NK-92 treated with Interleukin-12 subunit alpha and Interleukin-12 subunit beta, amount 100 ng/mL, for 24 hours (cell line): ENCODE results near the gene TENM3.

ENCODE experiments used
- DNase-seq: peaks from one replicate; lab custom pipeline; 2025; lab: John Stamatoyannopoulos, UW

Gene TENM3

DNA sequence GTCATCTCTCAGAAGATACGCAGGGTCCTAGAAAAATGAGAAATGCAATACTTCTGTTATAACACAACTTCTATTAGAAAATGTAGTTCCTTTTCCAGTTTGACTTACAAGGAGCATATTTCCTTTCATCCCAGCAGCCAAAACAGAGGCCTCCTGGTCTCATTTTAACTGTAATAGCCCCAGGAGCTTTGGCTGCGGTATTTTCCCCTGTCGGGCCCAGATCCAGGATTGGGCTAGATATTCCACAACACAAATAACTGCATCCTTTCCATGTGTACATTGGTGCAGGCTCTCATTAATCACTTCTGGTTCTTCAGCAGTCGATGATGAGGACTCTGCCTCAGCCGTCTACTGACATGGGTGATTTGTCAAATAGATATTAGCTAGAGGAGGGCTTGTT lies 166.1 kb downstream of the TENM3 start:
- DNase-seq: no peak

DNA sequence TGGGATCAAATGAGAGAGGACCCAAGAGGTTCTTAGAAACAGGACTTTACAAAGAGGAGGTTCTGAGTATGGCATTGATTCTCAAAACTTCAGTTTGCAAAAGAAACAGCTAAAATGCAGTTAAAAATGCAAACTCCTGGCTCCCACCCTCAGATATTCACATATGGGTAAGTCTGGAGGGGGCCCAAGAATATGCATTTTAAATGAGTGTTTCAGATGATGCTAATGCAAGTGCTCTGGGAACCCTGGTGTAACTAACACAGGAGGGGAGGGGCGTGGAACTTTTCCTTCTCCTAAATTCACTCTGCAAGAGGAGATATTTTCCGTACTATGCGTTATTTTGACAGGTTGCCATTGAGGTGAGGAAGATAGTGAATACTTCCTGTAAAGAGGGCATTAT lies 168.2 kb downstream of the TENM3 start:
- DNase-seq: no peak

DNA sequence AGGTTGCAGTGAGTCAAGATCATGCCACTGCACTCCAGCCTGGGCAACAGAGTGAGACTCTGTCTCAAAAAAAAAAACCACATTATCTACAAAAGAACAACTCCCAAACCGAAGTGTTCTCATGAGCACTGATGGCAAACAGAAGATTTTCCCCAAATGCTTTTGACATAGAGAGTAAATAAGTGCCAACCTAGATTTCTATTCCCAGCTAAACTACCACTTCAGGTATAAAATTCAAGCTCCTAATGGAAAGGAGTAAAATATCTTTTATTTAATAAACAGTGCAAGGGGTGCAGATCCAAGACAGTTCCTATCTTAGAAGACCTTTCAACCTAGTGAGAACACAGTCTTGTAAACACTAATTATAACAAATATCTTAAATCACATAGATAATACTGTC lies 170.3 kb downstream of the TENM3 start:
- no peak for DNase-seq

DNA sequence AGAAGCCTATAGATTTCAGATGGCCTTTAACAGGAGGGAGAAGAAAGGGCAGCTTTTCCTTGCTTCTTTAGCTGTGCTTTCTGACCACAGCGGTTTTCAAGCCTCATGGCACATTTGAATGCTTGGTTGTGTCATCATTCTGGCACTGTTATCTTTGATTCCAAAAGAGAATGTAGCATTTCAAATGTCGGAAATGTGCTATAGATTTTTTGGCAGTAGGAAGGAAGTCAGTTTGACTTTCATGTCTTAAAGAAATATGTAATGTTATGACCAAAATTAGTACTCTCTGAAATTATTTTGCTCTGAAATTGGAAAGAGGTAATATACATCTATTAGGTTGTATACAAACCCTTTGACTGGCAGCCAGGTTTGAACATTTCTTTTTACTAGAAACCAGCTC lies 171.9 kb downstream of the TENM3 start:
- no peak for DNase-seq

DNA sequence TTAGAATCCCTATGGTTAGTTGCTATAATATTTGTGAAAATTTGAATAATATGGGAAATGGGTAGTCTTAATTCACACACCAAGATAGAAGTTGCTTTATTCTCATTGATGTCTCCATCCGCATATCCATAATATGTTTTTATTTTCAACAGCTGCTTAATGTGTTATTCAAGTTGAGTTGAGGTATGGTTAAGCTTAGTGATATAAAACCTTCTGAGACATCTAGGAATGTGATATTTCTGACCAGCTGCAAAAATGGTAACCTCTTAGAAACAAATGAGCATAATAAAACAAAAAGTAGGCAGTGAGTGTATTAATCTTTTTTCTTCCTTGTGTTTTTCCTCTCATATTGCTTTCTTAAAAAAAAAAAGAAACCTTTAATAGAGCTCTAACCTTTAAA lies 172.9 kb downstream of the TENM3 start:
- no peak for DNase-seq

DNA sequence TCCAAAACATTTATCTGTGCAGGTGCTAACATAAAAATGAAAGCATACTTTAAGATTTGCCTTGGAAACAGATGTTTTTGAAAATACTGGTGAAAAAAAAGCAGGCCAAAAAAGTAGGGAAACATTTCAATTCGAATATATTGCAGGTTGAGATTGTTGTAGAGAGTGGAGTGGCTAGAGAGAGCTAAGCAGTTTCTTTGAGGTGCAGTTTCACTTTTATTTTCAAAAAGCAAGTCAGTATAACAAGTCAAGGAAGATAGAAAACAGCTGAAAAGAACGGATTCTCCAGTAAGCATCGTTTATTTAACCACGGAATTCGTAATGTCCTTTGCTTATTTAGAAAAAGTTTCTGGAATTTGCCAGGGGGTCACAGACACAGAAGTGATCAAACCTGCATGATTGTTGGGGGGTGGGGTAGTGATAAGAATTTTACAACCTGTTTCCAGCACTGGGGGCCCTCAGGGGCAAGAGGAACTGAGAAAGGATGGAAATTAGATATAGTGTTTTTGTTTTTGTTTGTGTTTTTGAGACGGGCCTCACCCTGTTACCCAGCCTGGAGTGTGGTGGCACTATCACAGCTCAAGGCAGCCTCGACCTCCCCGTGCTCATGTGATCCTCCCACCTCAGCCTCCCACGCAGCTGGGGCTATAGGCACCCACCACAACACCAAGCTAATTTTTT lies 175.0 kb downstream of the TENM3 start:
- DNase-seq: no peak

DNA sequence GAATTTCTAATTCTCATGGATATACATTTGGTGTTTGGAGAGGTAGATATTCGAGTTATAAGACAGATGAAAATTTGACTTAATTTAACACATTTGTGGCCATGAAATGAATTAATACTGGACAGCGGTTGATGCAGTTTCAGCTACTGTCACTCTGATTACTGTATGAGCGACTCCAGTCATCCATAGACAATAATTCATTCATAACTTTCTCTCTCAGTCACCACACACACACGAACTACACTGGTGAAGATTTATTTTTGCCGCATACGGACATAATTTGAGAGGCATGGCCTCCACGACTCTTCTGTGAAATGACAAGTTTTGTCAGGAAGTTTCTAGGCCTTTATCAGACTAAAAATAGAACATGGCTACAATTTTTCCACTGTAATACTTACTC lies 177.0 kb downstream of the TENM3 start:
- DNase-seq: no peak

DNA sequence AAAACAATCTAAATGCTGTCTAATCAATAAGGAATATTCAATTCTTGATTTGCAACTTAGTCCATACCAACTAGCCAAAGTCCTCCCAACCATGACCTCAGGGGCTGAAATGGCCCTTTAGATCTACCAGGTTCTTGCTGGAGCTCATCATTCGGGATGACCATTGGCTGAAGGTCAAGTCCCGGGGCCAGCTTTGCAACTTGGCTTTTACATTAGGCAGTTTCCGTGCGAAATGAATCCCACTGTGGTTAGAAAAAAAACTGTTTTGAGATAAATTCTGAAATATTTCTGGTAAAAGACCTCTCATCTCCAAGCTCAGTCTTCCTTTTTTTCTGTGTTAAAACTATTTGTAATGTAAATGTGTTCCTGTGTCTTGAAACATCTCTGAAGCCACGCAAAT lies 178.6 kb downstream of the TENM3 start:
- no peak for DNase-seq

DNA sequence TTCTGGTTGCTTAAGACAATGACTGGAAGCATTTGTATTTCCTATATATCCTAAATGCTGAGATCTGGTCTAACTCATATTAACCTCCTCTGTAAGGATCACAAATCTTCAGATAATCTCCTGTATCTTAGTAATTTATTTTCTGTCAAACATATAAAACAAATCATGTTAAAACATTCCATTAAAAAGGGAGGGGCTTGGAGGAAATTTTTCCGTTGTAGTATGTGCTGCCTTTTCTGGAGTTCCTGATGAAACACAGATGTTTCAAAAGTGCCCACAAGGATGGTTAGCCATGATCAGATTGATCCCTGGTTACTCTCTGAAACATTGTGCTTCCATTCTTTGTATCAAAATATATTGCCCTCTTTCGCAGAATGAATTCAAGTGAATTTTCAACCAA lies 182.1 kb downstream of the TENM3 start:
- no peak for DNase-seq

DNA sequence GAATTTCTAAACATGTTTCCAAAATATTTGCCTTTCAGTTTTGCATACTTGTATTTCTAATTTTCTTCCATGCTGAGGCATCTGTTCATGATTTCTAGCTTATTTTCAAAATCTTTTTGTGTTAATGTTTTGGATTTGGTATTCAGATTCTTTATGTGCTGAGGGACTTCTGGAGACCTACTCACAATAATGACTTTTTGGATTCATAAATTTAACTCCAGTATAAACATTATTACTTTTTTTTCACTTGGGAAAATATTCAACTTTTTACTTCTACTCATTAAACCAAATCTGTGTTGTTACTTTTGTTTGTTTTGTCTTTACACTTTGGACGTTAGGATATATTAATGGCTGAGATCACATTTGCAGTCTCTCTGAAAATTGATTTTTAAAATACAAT lies 183.7 kb downstream of the TENM3 start:
- DNase-seq: no peak

DNA sequence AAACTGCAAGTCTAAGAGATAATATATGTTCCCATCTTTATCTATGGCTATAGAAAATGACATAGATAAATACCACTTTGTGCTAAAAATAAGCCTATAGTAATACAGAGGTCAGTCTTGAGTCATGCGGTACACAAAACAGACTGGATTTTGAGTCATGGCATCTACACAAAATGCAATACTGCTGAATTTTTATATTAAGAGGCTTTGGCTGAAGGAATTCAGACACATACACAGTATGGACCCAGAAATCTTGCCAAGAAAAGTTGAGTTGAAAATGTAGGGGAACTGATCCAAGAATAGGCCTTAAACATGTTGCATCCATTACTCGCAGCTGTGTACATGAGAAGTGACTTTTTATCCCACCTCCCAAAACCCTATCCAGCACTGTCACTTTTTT lies 184.4 kb downstream of the TENM3 start:
- no peak for DNase-seq

DNA sequence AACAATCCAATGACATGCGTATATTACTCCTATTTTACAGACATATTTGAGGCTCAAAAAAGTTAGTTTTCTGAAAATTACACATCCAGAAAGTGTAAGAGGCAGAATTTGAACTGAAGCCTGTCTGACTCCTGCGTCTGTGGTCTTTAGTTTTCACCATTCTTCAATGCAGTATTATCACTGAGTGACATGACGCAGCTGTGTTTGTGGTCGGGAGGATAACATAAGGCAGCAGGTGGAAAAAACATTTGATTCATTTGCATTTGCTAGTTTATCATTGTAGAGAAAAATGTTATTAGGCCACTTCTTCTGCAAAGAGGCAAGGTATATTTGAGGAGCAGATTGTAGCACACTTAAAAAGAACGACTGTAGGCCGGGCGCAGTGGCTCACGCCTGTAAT lies 186.7 kb downstream of the TENM3 start:
- no peak for DNase-seq

DNA sequence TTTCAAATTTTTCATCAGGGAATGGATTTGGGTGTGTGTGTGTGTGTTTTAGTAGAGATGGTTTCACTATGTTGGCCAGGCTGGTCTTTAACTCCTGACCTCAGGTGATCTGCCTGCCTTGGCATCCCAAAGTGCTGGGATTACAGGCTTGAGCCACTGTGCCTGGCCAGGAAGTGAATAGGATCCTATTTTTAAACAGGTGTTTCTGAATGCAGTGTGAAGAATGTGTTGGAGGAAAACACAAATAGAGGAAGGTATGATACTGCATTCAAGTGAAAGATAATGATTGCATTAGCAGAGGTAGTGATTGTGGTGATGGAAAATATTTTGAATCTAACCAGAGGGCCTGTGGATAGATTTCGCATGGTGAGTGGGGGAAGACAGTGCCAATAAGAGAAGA lies 189.6 kb downstream of the TENM3 start:
- no peak for DNase-seq

DNA sequence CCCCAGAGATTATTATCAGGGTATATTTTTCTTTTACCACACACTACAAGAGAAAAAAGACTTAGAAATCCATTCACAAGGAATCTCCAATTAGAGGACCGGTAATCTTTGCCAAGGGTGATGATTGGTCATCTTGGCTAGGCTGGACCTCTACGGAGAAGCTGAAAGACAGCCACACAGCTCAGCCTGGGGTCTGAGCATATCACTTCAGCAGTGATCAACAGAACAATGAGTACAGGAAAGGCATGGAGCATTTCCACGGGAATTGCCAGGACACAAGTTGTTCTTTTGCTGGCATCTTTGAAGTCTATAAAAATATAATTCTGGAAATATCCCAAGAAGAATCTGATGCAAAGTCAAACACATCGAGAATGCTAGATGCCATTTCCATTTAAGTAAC lies 191.5 kb downstream of the TENM3 start:
- no peak for DNase-seq

DNA sequence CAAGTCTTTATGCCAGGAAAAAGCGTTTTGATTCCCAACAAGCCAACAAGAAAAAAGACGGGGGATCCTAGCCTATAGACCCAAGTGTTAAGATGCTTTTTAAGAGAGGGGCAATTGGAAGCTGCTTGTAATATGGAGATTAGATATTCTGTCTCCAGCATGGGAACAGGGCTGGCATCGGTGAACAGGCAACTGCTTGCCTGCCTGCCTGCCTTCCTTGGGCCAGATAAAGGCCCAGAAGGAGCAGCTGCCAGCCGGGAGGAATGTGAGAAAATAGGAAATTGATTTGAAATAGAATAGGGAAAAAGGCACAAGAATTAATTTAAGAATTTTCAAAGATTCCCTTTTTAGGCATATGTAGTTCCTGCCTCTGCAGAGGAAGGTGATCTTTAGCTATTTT lies 192.2 kb downstream of the TENM3 start:
- DNase-seq: no peak

DNA sequence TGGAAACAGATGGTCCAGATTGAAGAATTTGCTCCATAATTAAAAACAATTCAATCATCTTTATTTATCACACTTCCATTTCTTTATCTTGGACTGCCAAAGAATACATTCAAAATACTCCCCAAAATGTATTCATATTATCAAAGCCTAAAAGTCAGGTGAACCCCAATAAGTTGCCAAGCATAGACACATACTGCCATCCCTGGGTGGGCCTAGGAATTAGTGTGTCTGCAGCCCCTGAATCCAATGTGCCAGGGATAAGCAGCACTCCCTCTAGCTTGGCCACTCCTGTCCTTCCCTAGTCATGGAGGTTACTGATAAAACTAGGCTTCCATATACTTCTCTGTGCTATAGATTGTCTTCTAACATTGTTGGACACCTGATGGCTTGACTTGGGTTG lies 199.9 kb downstream of the TENM3 start:
- DNase-seq: no peak

DNA sequence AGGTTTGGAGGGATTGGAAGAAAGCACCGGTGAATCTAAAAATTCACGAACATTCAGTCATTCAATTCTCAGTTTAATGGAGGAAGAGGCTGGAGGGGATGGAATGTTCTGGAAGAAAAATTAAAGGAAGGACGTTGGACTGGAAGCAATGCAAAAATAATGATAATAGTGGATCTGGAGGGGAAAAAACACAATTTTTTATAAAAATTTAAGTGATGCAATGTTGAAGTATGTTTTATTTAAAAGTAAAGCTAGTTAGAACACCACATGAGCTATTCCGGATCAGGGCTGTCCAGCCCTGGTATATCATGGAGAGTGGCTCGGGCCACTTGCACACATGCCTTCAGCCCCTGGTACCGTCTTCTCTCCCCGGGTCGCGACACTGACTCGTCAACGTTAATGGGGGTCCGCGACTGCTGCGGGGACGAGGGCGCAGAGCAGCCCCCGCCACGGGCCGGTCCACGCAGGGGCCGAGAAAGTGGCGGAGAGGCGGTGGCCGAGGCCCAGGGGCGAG lies 204.6 kb downstream of the TENM3 start:
- DNase-seq: no peak

DNA sequence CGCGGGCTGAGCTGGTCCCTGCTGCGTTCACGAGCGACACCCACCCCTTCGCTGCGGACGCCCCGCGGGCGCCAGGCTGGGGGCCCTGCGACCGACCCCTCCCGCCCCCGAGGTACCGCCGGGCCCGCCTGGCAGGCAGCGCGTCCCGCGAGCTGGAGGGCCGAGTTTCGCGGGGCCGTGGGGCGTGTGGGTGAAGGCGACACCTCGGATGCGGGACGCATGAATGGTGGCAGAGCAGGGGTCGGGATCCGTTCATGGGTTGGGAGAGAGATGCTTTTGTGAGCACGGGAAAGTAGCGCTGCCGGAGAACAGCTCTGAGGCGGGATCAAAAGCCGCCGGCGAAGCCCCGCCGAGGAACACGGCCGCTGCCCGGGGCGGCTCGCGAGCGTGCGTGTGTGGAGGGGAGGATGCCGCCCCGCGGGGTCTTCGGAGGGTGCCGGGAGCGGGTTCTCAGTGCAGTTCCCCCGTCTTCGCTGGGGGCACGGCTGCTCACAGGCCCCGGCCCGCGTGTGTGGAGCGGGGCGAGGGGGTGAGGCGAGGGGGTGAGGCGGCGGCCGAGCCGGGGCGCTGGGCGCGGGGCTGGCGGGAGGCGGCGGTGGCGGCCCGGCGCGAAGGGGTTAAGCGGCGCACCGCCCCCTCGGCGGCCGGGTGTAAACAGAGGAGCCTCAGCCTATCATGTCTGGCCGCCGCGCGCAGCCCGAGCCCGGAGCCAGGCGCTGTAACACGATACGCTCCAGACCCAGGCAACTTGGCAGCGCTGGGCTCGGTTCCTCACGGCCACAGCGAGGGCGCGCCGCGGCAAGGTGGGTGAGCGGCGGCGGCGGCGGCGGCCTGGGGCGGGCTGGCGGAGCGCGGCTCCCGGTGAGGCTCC lies 205.3 kb downstream of the TENM3 start:
- DNase-seq: no peak

DNA sequence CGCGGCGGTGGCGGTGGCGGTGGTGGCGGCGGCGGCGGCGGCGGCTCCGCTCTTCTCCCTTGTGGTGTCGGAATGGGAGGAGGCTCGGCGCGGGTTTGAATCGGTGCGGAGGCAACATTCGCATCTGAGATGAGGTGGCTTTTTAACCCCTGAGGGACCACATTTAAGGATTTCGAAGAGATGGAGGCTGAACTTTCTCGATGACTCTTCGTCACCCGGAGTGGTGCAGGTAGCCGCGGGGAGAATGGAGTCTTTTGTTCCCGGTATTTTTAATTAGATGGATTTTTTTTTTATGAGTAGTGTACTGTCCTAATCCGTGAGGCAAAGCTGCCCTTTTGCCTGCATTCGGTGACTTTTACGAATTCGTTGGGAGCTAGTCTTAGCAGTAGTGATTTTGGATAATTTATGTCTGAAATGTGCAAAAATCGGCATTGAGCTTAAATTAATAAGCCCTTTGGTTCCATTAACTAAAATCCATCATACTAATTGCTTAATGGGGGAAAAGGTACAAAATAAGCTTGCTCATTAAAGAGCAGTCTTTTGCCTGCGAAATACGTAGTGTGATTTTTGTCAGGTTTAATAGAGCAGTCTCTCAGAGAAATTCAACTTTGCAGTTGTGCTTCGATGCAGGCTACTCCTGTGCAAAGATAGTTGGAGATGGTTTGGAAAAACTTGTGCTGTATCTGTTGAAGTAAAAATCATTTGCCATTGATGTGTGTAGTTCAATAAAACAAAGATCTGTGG lies 206.2 kb downstream of the TENM3 start:
- no peak for DNase-seq

DNA sequence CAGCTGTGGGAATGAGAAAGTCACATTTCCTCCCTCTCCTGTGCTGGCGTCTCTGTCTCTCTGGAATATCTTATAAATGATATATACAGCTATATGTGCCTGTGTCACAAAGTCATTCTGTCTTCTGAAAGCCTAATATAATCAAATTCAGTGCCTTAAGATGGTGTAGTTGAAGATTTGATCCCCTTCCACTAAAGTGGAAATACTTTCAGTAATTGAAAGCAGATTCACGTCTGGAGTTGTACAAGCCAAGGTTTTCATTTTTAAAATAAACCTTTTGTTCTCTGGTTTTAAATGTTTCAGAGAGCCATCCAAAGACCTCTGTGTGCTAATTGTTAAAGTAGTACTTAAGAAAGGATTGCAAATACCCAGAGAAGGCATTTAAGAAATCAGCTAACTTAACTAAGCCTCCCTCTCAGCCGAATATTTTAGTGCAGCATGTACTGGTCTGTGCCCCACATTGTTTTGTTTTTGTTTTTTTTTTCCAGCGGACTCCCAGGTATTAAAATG lies 206.8 kb downstream of the TENM3 start:
- DNase-seq: no peak

DNA sequence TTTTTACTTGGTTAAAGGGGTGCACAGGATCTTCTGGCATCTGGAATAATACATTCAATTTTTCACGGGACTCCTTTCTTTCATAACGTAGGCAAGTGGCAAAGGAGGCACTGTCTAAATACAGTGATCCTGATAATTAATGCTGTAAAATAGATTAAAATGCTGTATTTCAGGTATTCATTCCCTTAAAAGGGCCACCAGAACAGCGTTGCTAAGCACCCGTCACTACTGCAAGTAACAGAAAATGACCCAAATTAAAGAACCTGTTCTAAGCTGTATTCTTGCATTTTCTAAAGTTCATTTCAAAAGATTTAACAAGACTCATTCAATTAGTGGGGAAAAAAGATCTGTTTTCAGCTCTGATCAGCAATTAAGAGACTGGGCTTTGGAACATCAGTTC lies 208.2 kb downstream of the TENM3 start:
- DNase-seq: no peak

DNA sequence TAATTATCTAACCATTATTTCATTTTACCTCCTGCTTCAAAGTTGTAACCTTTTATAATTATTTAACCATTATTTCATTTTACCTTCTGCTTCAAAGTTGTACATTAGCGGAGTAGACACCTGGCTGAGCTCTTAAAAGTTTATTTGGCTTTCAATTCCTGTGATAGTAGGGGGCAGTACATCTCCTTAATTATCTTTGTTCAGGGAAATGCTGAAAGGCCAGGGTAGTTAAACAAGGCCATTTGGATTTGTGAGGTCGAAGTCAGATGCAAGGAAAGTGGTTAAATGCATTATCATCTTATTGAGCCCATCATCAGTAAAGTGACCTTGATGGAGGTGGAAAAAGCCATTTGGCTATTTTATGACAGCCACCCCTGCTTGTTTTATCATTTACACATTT lies 210.6 kb downstream of the TENM3 start:
- no peak for DNase-seq
